ENCODE data around the gene IFITM2.
"Not testable (repeated sequence)": the region's sequence is repeated elsewhere in the genome, so short reads cannot be mapped to it uniquely, and the experiment has no call there.

The IFITM2 gene

DNA sequence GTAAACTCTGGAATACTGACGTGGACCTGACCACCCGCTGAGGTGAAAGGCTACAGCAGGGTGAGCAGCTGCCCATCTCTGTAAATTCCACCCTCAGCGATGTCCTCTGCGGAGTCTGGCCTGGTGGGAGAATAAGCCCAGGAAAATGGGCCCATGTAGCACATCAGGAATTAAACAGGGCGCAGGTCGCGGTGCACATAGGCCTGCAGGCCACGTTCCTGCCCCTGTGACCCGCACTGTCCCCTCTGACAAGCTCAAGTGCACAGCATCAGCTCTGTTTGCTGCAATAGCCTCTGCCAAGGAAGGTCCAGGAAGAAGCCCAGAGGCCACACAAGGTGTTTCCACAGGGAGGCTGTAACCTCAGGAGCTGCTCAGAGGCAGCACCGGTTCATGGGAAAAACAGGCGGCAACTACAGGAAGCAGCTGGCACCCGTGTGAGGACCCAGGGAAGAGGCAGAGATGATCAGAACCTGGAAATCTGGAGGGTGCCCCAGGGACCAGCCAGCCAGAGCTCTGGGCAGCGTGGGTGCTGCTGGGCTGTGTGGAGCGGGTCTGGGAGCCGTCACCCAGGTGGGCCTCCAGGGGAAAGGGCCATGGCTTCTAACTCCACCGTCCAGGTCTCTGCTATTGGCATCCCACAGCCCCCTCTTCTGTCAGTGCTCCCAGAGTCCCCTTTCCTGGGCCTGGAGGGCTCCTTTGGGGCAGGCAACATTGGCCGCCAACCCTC is 808 bp upstream of the IFITM2 start:
- DNase-seq (ENCODE audit: low read depth in 1 of 2, low spot score in 1 of 2): no peak

DNA sequence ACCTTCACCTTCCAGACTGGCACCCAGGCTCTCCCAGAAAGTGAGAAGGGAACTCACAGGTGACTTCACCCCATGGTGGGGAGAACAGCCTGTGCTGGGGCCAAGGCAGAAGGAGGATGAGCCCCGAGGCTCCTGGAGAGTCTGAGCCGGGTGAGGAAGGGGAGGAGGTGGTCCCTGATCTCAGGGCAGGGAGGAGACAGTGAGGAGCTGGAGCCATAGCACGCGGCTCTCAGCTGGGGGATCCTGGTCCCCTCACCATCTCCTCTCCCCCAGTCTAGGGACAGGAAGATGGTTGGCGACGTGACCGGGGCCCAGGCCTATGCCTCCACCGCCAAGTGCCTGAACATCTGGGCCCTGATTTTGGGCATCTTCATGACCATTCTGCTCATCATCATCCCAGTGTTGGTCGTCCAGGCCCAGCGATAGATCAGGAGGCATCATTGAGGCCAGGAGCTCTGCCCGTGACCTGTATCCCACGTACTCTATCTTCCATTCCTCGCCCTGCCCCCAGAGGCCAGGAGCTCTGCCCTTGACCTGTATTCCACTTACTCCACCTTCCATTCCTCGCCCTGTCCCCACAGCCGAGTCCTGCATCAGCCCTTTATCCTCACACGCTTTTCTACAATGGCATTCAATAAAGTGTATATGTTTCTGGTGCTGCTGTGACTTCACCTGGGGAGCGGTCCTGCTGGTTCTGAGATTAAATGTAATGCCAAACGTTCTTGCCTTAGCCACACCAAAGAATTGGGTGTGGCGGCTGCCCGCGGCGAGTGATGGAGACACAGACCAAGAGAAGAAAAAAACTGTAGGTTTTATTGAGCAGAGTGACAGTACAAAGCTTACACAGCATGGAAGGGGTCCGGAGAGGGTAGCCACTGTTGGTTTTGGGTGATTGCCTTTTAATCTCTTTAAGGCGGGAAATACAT is 1.4 kb downstream of the IFITM2 start:
- DNase-seq (ENCODE audit: low read depth in 1 of 2, low spot score in 1 of 2): not testable (repeated sequence)

DNA sequence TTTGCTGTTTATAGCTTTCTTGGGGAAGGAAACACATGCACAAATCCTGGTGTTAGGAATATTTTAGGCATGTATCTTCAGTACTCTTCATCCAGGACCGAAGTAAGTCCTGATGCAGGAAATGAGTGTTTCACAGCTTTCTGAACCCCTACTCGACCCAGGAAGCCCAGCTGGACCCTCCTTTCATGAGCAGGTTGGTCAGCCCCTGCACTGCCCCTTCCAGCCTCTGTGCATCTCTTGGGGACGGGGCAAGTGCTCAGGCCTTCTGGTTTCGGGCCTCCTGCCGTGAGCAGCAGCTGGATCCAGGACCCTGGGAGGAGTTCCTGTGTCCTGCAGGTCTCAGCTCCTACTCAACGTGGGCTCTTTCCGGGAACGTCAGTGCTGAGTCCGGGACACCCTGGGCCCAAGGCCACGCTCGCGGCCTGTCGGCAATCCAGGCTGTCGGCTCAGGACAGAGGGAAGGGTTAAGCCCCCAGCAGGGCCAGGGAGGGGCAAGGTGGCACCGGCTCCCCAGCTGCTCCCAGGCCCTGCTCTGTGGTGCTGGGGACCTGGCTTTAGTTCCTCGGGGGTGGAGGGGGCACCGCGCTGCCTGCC is 2.5 kb downstream of the IFITM2 start:
- DNase-seq (ENCODE audit: low read depth in 1 of 2, low spot score in 1 of 2): not testable (repeated sequence)

DNA sequence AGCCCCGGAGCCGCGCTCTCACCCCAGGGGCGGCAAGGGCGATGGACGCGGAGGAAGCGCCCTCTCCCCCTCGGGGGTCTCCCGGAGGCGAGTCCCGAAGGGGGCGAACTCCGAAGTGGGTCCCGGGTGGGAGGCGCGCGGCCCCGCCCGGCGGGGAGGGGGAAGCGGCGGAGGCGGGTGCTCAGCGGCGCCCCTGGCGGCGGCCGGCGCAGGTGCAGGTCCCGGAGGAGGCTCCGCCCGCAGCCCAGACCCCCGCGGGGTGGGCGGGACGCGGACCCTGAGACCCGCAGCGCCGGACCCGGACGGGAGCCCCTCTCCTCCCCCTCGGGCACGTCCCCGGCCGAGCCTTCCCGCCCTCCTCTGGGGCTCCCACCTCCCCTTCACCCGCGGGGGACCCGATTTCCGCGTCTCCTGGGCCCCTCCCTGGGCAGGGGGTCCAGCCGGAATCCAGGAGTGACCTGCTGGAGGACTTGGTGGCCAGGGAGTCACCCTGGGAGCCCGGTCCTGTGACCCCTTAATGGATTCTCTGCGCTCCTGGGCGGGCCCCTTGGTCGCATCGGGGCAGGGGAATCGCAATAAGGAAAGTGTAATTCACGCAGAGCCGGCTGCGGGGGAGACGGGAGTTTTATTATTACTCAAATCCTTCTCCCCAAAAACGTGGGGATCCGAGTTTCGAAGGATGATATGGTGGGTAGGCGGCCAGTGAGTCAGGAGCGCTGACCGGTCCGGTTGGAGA is 3.6 kb downstream of the IFITM2 start:
- DNase-seq (ENCODE audit: low read depth in 1 of 2, low spot score in 1 of 2): not testable (repeated sequence)

DNA sequence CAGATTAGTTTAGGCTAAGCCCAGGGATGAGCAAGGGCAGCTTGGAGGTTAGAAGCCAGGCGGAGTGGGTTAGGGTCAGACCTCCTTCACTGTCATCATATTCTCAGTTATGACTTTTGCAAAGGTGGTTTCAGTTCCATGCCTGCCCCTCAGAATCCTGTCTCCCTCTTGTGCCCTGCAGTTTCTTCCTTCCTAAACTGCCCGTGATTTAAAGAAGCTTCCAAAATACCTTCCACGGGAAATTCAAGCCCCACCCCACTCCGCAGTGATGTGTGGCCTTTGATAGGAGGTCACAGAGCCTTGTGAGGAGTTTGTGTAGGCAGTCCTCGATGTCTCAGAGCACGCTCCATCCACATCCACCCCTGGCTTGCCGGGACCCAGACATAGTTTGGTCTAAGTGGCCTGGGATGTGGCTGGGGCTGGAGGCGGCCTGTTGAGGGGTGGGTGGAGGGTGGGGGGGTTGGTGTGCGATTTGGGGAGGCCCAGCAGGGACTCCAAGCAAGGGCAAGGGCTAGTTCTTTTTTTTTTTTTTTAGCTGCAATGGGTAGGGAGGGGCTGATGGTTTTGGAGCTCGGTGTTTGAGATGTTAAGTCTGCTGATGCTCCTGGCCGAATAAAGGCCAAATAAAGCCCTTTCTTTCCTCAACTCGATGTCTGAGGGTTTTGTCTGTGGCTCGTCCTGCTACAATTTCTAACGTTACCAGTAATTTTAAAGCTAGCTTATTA is 4.6 kb downstream of the IFITM2 start:
- DNase-seq (ENCODE audit: low read depth in 1 of 2, low spot score in 1 of 2): no peak

DNA sequence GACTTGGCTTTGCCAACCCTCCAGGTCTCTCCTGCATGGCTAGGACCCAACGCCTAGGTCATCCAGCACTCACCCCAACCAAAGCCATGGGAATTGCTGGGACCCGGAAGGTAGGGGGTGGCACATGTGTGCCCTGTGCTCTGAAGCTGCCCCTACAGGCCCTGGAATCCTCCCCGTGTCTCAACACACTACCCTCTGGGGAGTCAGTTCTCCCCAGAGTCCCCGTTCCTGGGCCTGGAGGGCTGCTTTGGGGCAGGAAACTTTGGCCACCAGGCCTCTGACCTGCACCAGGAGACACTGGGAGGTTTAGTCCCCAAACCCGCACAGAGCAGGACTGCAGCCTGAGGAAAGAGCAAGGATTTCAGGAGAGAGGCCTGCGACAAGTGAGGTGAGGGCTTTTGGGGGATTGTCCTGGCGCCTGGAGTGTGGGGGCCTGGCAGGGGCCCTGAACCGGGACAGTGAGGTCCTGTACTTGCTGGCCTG is 5.7 kb downstream of the IFITM2 start:
- no peak for DNase-seq (ENCODE audit: low read depth in 1 of 2, low spot score in 1 of 2)

DNA sequence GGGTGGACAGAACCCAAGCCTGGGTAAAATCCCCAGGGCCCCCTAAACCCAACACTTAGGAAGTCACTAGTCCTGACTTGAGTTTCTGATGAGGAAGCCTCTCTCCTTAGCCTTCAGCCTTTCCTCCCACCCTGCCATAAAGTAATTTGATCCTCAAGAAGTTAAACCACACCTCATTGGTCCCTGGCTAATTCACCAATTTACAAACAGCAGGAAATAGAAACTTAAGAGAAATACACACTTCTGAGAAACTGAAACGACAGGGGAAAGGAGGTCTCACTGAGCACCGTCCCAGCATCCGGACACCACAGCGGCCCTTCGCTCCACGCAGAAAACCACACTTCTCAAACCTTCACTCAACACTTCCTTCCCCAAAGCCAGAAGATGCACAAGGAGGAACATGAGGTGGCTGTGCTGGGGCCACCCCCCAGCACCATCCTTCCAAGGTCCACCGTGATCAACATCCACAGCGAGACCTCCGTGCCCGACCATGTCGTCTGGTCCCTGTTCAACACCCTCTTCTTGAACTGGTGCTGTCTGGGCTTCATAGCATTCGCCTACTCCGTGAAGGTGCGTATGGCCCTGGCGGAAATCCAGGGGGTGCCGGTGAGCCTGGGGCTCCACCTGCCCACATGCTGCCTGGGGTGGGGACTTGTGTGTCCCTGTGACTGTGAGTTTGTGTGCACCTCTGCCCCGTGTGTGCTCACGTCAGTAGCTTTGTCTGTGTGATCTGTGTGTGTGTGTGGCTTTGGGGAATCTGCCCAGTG is 6.4 kb downstream of the IFITM2 start, which contains the start of gene IFITM1:
TSS of gene IFITM1 (plus strand) at position 254 of the 767 bp plus-strand sequence. CDS start at position 385, 131 bp downstream.
- DNase-seq (ENCODE audit: low read depth in 1 of 2, low spot score in 1 of 2): no peak

DNA sequence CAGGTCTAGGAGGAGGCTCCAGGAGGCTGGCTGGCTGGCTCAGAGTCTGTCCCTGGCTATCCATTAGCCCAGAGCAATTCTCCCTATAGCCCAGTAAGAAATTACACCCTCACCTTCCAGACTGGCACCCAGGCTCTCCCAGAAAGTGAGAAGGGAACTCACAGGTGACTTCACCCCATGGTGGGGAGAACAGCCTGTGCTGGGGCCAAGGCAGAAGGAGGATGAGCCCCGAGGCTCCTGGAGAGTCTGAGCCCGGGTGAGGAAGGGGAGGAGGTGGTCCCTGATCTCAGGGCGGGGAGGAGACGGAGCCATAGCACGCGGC is 6.9 kb downstream of the IFITM2 start:
- not testable (repeated sequence) for DNase-seq (ENCODE audit: low read depth in 1 of 2, low spot score in 1 of 2)

DNA sequence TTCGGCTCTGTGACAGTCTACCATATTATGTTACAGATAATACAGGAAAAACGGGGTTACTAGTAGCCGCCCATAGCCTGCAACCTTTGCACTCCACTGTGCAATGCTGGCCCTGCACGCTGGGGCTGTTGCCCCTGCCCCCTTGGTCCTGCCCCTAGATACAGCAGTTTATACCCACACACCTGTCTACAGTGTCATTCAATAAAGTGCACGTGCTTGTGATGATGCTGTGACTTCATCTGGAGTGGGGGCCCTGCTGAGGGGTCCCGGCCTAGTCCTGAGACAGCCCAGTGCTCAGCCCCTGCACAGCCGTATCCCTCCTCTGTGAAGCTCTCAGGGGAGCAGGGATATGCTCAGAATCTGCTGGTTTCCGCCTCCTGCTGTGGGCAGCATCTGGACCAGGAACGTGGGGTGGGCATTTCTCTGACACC is 7.5 kb downstream of the IFITM2 start:
- DNase-seq (ENCODE audit: low read depth in 1 of 2, low spot score in 1 of 2): no peak

DNA sequence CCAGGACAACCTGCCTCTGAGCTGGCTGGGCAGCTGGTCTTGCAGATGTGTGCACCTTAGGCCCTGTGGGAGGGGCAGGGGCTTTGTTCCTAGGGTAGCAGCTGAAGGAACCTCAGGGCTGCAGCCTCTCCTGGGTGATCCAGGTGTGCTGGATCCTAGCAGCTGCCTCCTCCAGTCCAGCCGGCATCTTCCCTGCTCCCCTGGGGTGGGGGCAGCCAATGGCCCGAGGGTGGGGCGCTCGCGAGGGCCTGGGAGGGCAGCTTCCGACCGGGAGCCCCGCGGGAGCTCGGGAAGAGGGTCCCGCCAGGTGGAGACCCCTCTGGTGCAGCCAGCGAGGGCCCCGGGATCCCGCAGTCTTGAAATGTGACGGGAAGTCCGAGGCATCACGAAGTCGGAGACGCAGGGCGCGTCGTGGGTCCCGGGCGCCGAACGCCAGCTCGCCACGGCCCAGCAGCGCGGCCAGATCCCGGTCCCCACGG is 7.9 kb downstream of the IFITM2 start:
- no peak for DNase-seq (ENCODE audit: low read depth in 1 of 2, low spot score in 1 of 2)

DNA sequence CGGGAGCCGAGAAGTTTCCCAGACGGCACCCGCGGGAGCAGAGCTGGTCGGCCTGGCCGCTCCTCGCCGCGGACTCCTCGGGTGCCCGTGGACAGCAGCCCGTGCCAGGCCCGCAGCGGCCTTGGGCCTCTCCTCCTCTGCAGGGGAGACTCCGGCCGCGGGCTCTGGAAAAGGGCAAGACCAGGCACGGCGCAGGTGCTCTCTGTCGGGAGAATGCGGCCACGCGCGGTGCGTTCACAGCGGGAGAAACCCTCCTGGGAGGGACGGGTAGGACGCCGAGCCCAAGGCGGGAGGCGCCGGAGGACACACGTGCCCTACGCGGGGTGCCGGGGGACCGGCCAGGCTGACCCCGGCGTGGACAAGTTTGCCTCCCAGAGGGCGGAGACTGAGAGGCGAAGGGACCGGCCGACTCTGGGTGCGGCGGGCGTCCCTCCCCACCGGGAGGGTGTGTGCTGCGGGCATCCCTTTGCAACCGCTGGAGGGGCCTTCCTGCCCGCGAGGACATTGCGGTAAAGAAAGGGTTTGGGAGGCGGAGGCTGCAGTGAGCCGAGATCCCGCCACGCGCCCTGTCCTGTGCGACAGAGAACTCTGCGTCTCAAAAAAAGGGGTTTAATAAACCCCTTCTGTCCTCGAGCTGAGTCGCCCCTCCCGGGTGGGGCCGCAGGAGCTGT is 8.6 kb downstream of the IFITM2 start:
- DNase-seq (ENCODE audit: low read depth in 1 of 2, low spot score in 1 of 2): no peak

DNA sequence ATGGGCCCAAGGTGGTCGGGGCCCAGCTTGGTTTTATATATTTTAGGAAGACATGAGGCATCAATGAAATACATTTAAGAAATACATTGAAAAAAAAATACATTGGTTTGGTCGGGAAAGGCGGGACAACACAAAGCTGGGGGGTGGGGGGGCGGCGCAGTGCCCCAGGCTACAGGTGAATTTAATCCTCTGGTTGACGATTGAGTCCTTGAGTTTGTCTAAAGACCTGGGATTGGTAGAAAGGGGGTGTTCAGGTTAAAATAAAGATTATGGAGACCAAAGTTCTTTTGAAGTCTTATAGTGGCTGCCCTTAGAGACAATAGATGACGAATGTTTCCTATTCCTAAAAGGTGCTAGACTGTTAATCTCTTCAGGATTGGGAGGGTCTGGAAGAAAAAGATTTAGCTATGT is 9.3 kb downstream of the IFITM2 start:
- DNase-seq (ENCODE audit: low read depth in 1 of 2, low spot score in 1 of 2): no peak

DNA sequence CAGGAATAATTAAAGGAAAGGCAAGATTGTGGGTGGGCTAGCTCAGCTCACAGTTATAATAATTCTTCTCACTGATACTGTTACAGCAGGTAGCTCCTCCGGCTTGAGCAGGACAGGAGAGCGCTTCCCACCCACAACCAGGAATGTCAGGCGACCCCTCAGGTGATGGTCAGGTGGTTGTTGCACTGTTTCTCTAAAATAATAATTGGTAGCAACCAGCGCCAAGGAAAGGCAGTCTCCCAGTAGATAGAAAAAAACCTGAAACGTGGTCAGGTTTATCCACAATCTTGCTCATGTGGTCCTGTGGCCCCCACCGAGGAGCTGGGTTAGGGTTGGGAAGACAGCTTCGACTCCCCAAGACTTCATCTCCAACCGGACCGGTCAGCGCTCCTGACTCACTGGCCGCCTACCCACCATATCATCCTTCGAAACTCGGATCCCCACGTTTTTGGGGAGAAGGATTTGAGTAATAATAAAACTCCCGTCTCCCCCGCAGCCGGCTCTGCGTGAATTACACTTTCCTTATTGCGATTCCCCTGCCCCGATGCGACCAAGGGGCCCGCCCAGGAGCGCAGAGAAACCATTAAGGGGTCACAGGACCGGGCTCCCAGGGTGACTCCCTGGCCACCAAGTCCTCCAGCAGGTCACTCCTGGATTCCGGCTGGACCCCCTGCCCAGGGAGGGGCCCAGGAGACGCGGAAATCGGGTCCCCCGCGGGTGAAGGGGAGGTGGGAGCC is 10.2 kb downstream of the IFITM2 start:
- not testable (repeated sequence) for DNase-seq (ENCODE audit: low read depth in 1 of 2, low spot score in 1 of 2)

DNA sequence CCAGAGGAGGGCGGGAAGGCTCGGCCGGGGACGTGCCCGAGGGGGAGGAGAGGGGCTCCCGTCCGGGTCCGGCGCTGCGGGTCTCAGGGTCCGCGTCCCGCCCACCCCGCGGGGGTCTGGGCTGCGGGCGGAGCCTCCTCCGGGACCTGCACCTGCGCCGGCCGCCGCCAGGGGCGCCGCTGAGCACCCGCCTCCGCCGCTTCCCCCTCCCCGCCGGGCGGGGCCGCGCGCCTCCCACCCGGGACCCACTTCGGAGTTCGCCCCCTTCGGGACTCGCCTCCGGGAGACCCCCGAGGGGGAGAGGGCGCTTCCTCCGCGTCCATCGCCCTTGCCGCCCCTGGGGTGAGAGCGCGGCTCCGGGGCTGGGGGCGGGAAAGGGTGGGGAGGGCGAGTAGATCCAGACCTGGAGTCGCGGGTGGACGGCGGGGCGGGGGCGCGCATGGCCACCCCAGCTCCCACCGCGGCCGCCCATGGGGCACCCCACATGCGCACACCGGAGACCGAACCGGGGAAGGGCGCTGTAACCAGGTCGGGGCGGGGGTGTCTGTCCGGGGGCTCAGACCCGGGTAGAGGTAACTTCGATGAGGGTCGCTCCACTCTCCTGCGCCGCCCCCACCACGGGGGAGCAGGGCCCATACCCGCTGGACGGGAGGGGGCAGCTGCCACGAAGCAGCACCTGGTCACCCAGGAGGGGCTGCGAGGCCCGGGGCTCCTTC is 10.9 kb downstream of the IFITM2 start:
- DNase-seq (ENCODE audit: low read depth in 1 of 2, low spot score in 1 of 2): not testable (repeated sequence)

DNA sequence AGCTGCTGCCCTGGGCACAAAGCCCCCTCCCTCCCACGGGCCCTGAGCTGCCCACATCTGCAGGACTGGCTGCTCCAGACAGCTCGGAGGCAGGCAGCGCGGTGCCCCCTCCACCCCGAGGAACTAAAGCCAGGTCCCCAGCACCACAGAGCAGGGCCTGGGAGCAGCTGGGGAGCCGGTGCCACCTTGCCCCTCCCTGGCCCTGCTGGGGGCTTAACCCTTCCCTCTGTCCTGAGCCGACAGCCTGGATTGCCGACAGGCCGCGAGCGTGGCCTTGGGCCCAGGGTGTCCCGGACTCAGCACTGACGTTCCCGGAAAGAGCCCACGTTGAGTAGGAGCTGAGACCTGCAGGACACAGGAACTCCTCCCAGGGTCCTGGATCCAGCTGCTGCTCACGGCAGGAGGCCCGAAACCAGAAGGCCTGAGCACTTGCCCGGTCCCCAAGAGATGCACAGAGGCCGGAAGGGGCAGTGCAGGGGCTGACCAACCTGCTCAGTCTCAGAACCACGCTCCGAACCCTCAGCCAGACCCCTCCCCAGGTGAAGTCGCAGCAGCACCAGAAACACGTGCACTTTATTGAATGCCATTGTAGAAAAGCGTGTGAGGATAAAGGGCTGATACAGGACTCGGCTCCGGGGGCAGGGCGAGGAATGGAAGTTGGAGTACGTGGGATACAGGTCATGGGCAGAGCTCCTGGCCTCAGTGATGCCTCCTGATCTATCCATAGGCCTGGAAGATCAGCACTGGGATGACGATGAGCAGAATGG is 11.7 kb downstream of the IFITM2 start:
- DNase-seq (ENCODE audit: low read depth in 1 of 2, low spot score in 1 of 2): not testable (repeated sequence)

DNA sequence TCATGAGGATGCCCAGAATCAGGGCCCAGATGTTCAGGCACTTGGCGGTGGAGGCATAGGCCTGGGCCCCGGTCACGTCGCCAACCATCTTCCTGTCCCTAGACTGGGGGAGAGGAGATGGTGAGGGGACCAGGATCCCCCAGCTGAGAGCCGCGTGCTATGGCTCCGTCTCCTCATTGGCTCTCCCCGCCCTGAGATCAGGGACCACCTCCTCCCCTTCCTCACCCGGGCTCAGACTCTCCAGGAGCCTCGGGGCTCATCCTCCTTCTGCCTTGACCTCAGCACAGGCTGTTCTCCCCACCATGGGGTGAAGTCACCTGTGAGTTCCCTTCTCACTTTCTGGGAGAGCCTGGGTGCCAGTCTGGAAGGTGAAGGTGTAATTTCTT is 12.3 kb downstream of the IFITM2 start:
- DNase-seq (ENCODE audit: low read depth in 1 of 2, low spot score in 1 of 2): not testable (repeated sequence)

DNA sequence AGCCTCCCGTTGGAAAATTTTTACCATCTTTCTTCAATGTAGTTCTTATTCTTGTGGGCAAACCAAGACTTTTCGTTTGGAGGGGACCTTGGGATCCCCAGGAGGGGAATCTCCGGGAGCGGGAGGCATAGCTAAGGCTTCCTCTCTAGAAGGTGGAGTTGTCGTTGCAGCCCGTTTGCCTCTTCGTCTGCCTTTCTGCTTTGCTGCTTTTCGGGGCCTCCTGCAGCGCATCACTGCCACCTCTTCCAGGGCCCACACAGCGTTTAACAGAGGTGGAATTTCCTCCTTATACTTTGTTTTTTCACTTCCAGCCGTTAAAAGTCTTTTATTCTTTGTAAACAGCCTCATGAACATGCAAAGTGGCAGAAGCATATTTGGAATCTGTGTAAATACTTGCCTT is 16.5 kb downstream of the IFITM2 start:
- DNase-seq (ENCODE audit: low read depth in 1 of 2, low spot score in 1 of 2): no peak

Measured in activated CD4-positive, alpha-beta T cell treated with anti-CD3 and anti-CD28 coated beads, Interleukin-2, amount 50 U/mL, for 24 hours (primary cell).